SU-DHL-6 (cell line): ENCODE results near the gene ARID5A.

Experiments used
- H2AFZ ChIP-seq: fragments of 200-600 bp; sonication (generic); 2 replicates; pipeline ENCODE4 v1.6.1; 2014; ENCODE audit warnings: low read depth, mild to moderate bottlenecking, moderate library complexity, mixed read lengths, antibody characterized with exemption, low read length; ENCODE audit not compliant: severe bottlenecking
- H3F3A ChIP-seq: fragments of 200-600 bp; shearing (Covaris generic); 2 replicates; pipeline ENCODE4 v1.6.0; 2016; ENCODE audit warnings: antibody characterized with exemption, mild to moderate bottlenecking; ENCODE audit not compliant: insufficient read depth
- H3K27ac ChIP-seq: fragments of 200-600 bp; sonication (generic); 2 replicates; pipeline ENCODE4 v1.5.1; 2016; ENCODE audit warnings: low read depth, mild to moderate bottlenecking, low read length, moderate library complexity, mixed read lengths
- H3K27me3 ChIP-seq: fragments of 200-600 bp; sonication (generic), shearing (Covaris generic); 2 replicates; pipeline ENCODE4 v1.6.0; 2014; ENCODE audit warnings: mild to moderate bottlenecking, low read length
- H3K36me3 ChIP-seq: fragments of 200-600 bp; sonication (generic); 2 replicates; pipeline ENCODE4 v1.6.1; 2014; ENCODE audit warnings: mild to moderate bottlenecking, low read length, mixed read lengths
- H3K4me2 ChIP-seq: fragments of 300-600, 200-600 bp; shearing (Covaris generic), sonication (generic); 2 replicates; pipeline ENCODE4 v1.6.0; 2014; ENCODE audit warnings: low read length, low read depth, mild to moderate bottlenecking; ENCODE audit not compliant: poor library complexity, severe bottlenecking
- H3K4me3 ChIP-seq: fragments of 200-600 bp; sonication (generic); 2 replicates; pipeline ENCODE4 v1.5.1; 2014; ENCODE audit warnings: antibody characterized with exemption, low read length, mild to moderate bottlenecking, mixed read lengths; ENCODE audit not compliant: insufficient read depth, poor library complexity, severe bottlenecking
- H3K79me2 ChIP-seq: fragments of 200-600 bp; sonication (generic); 2 replicates; pipeline ENCODE4 v1.6.1; 2014; ENCODE audit warnings: mild to moderate bottlenecking, low read length, moderate library complexity; ENCODE audit not compliant: insufficient read depth
- H3K9ac ChIP-seq: fragments of 200-600 bp; sonication (generic); 2 replicates; pipeline ENCODE4 v1.7.0; 2014; ENCODE audit warnings: mild to moderate bottlenecking, low read length
- H3K9me2 ChIP-seq: fragments of 200-600 bp; sonication (generic); replicated peaks from 2 replicates; pipeline ENCODE4 v1.6.1; 2014; ENCODE audit warnings: low read length; ENCODE audit not compliant: insufficient read depth
- H3K9me3 ChIP-seq: fragments of 200-600 bp; sonication (generic); 2 replicates; pipeline ENCODE4 v1.6.1; 2014; ENCODE audit warnings: low read length, mixed read lengths; ENCODE audit not compliant: insufficient read depth
- H4K20me1 ChIP-seq: fragments of 200-600 bp; sonication (generic); 2 replicates; pipeline ENCODE4 v1.6.1; 2014; ENCODE audit warnings: low read depth, mild to moderate bottlenecking, antibody characterized with exemption, low read length, moderate library complexity, mixed read lengths
- CTCF ChIP-seq: fragments of 200-600 bp; sonication (generic); IDR thresholded peaks from one replicate; pipeline ENCODE4 v1.5.1; 2017; ENCODE audit warnings: antibody characterized with exemption, mild to moderate bottlenecking, low read length, moderate library complexity; ENCODE audit not compliant: insufficient read depth, poor library complexity, severe bottlenecking
- EZH2phosphoT487 ChIP-seq: fragments of 200-600 bp; sonication (generic), shearing (Covaris generic); conservative IDR thresholded peaks from 2 replicates; pipeline ENCODE4 v1.6.1; 2018; ENCODE audit warnings: mild to moderate bottlenecking, antibody characterized with exemption, low read length, moderate library complexity, mixed read lengths

Gene ARID5A

GRCh38 chr2:96502891-96503636, 33.5 kb upstream of the ARID5A start:
- no peak overlapping the region for H3K9ac ChIP-seq
- H2AFZ ChIP-seq: no peak overlapping the region
- no peaks in the 10 kb centered on the region for H3F3A ChIP-seq
- H3K4me3 ChIP-seq: no peak overlapping the region
- H3K9me3 ChIP-seq: no peaks in the 10 kb centered on the region
- H3K79me2 ChIP-seq: no peaks in the 10 kb centered on the region
- no peak overlapping the region for H3K4me2 ChIP-seq
- H3K27ac ChIP-seq: no peak overlapping the region
- no peaks in the 10 kb centered on the region for H3K9me2 ChIP-seq
- TF ChIP-seq EZH2phosphoT487 (no peak), CTCF (no peak)
- H3K36me3 ChIP-seq: no peaks in the 10 kb centered on the region
- no peaks in the 10 kb centered on the region for H4K20me1 ChIP-seq
- H3K27me3 ChIP-seq: no peaks in the 10 kb centered on the region

GRCh38 chr2:96503637-96504243, 32.8 kb upstream of the ARID5A start:
- no peaks in the 10 kb centered on the region for H3K27me3 ChIP-seq
- no peak overlapping the region for H3K4me2 ChIP-seq
- no peak overlapping the region for H3K4me3 ChIP-seq
- no peaks in the 10 kb centered on the region for H3K9me3 ChIP-seq
- H3K27ac ChIP-seq: no peak overlapping the region
- H3K79me2 ChIP-seq: no peaks in the 10 kb centered on the region
- no peak overlapping the region for H2AFZ ChIP-seq
- H4K20me1 ChIP-seq: no peaks in the 10 kb centered on the region
- no peak for TF ChIP-seq CTCF
- no peak for TF ChIP-seq EZH2phosphoT487
- H3K9ac ChIP-seq: no peak overlapping the region
- no peaks in the 10 kb centered on the region for H3F3A ChIP-seq
- no peaks in the 10 kb centered on the region for H3K9me2 ChIP-seq
- no peaks in the 10 kb centered on the region for H3K36me3 ChIP-seq

- TF ChIP-seq EZH2phosphoT487 (no peak), CTCF (no peak)
- no peaks in the 10 kb centered on the region for H3K9me2 ChIP-seq
- H3F3A ChIP-seq: no peaks in the 10 kb centered on the region
- no peak within 1 kb of the TSS for H2AFZ ChIP-seq
- no peak within 1 kb of the TSS for H3K4me2 ChIP-seq
- H3K27ac ChIP-seq: no peak within 1 kb of the TSS
- no peaks in the 10 kb centered on the region for H4K20me1 ChIP-seq
- H3K79me2 ChIP-seq: no peaks in the 10 kb centered on the region
- H3K4me3 ChIP-seq: no peak within 1 kb of the TSS
- H3K9me3 ChIP-seq: no peaks in the 10 kb centered on the region
- H3K9ac ChIP-seq: no peak within 1 kb of the TSS
- H3K27me3 ChIP-seq: no peaks in the 10 kb centered on the region
- H3K36me3 ChIP-seq: no peaks in the 10 kb centered on the region
Measured at GRCh38 chr2:96505231-96505889, 31.2 kb upstream of the ARID5A start, which contains the start of gene NEURL3. NEURL3 (minus strand) TSS chr2:96505357; CDS start chr2:96505286, 71 bp downstream.
